Stimulated activated CD4-positive, alpha-beta T cell treated with anti-CD3 and anti-CD28 coated beads, Interleukin-12 subunit alpha, Interleukin-12 subunit beta, amount 100 ng/mL, for 4 hours (primary cell): ENCODE data around the gene RNF112.
"Not testable (repeated sequence)": the region's sequence is repeated elsewhere in the genome, so short reads cannot be mapped to it uniquely, and the experiment has no call there.

Experiments used
- DNase-seq: peaks from one replicate; pipeline ENCODE4 v3.0.0-alpha.2; 2020

RNF112 gene

GRCh38 chr17:19456016-19456927 lies 45.2 kb downstream of the RNF112 start:
- DNase-seq = no peak

DNA sequence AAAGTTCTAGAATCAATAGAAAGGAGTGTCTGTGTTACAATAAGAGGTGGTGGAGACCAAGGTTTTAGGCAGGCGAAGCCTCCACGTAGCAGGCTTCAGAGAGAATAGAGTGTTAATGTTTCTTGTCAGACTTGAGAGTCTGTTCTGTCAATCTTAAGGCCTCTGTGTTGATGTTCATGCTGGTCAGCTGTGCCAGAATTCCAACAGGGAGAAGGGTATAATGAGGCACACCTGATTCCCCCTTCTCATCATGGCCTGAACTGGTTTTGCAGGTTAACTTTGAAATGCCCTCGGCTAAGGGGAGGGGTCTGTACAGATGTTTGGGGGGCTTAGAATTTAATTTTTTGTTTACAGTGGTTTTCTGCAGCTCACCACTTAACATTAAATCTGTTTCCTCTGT lies 46.0 kb downstream of the RNF112 start:
- DNase-seq = no peak

- no peak for DNase-seq
These were observed 46.8 kb downstream of the RNF112 start for GRCh38 chr17:19457830-19458271.

GRCh38 chr17:19458481-19458880 lies 47.4 kb downstream of the RNF112 start:
- not testable (repeated sequence) for DNase-seq

GRCh38 chr17:19459018-19459655 lies 48.1 kb downstream of the RNF112 start:
- DNase-seq = not testable (repeated sequence)

DNA sequence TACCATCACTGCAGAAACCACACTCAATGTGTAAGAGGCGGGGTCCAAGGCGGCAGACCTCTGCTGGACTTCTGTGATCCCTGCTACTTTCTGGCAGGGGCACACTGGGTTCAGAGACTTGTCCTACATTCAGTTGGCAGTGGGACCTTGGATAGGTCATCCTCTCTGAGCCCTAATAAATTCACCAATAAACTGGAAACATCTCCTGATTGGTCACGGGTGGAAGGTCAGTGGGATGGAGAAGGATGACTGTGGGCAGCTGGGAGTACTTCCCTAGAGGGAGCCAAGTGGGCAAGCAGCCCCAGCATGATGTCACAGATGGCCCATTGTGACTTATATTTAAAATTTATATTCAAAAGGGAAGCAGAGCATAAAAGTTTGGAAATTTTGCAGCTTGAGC lies 49.7 kb downstream of the RNF112 start:
- DNase-seq = no peak

GRCh38 chr17:19461116-19461515 lies 50.1 kb downstream of the RNF112 start:
- DNase-seq = no peak

GRCh38 chr17:19461681-19462080 lies 50.6 kb downstream of the RNF112 start:
- DNase-seq = no peak

DNA sequence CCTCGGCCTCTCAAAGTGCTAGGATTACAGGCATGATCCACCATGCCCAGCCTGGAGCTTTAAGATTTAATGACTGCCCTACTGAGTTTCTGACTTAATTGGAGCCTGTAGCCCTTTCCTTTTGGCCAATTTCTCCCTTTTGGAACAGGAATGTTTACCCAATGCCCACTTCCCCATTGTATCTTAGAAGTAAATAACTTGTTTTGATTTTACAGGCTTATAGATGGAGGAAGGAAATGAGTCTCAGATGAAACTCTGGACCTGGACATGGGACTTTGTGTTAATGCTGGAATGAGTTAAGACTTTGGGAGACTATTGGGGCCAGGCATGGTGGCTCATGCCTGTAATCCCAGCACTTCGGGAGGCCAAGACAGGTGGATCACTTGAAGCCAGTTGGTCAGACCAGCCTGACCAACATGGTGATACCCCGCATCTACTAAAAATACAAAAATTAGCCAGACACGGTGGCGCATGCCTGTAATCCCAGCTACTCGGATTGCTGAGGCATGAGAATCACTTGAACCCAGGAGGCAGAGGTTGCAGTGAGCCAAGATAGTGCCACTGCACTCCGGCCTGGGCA lies 51.5 kb downstream of the RNF112 start:
- not testable (repeated sequence) for DNase-seq

- no peak for DNase-seq
These were observed 53.3 kb downstream of the RNF112 start for GRCh38 chr17:19464031-19465026.
